K562 (cell line): Measurements from ENCODE around the gene LRCH1. TPM values are rescaled to one million over a fixed set of nuclear protein-coding genes. Genes with fewer than 3 reads are reported as not detected.

Experiments
- ATAC-seq: fragments of 200-7000 bp; cut with Tn5 transposase; 3 replicates; pipeline ENCODE4 v1.9.1; 2020; ENCODE audit warnings: moderate library complexity
- BruUV-seq: library from RNA; stranded (reverse); fragments of 400-500 nt; replicated peaks from 2 replicates; lab custom pipeline; 2021; lab: Mats Ljungman, UMichigan
- CTCF ChIA-PET: fragments of 300-600 bp; formaldehyde crosslinking; extraction: SDS; loops from one replicate; lab custom pipeline; 2021; ENCODE audit warnings: low intra/inter-chr PET ratio; lab: Yijun Ruan, JAX
- POLR2A ChIA-PET: fragments of 300-600, 350-650 bp; sonication (Branson Sonifier 250); formaldehyde crosslinking; extraction: SDS; loops from one replicate; lab custom pipeline; 2021; ENCODE audit warnings: antibody characterized with exemption, inconsistent platforms; lab: Yijun Ruan, JAX
- DNase-seq, 4 experiments: peaks; one replicate each; pipeline versions ENCODE4 v3.0.0 to v3.0.0-alpha.2; 2011 to 2018; ENCODE audit warnings: low spot score in 3 of 4, mixed read lengths in 3 of 4; ENCODE audit errors: extremely low read depth in 1 of 4
- FAIRE-seq: peaks from 2 replicates; lab custom pipeline; 2011; peaks lifted over from hg19 to GRCh38; lab: Jason Lieb, UNC
- H2AFZ ChIP-seq: 2 replicates; pipeline ENCODE4 v1.6.0; 2011; ENCODE audit warnings: low read depth, low read length, control low read depth, inconsistent platforms
- H3K27ac ChIP-seq: fragments of 200-600 bp; 3 replicates; pipeline ENCODE4 v1.8.0; 2011; ENCODE audit warnings: low read depth, mild to moderate bottlenecking, control low read depth, inconsistent platforms, low read length, moderate library complexity, mixed read lengths; ENCODE audit errors: extremely low read depth
- H3K27me3 ChIP-seq, 2 experiments: fragments of 300-600 bp in 1 of 2; 2 replicates in 1 of 2; 3 replicates in 1 of 2; pipeline versions ENCODE4 v1.6.0 to v1.8.0; 2011; ENCODE audit warnings: inconsistent platforms in 2 of 2, low read length in 2 of 2, mild to moderate bottlenecking in 1 of 2, mixed read lengths in 1 of 2, moderate library complexity in 1 of 2; ENCODE audit not compliant: control insufficient read depth in 2 of 2, insufficient read depth in 2 of 2
- H3K36me3 ChIP-seq: fragments of 300-600 bp; 3 replicates; pipeline ENCODE4 v1.8.0; 2011; ENCODE audit warnings: mild to moderate bottlenecking, low read length, inconsistent platforms; ENCODE audit not compliant: control insufficient read depth, insufficient read depth
- H3K4me1 ChIP-seq, 2 experiments: fragments of 200-600 bp in 1 of 2; replicated peaks in 1 of 2; 2 replicates in 1 of 2; 3 replicates in 1 of 2; pipeline versions ENCODE4 v1.5.1 to v1.8.0; 2011; ENCODE audit warnings: inconsistent platforms in 2 of 2, low read length in 2 of 2, mild to moderate bottlenecking in 1 of 2, mixed read lengths in 1 of 2, moderate library complexity in 1 of 2; ENCODE audit not compliant: control insufficient read depth in 2 of 2, insufficient read depth in 2 of 2
- H3K4me2 ChIP-seq: 2 replicates; pipeline ENCODE4 v1.6.1; 2011; ENCODE audit warnings: low read length, control low read depth, inconsistent platforms, mixed read lengths; ENCODE audit not compliant: insufficient read depth
- H3K4me3 ChIP-seq: fragments of 200-600 bp; sonication (generic), shearing (Covaris generic); 2 replicates; pipeline ENCODE4 v1.5.1; 2016; ENCODE audit warnings: control low read depth, inconsistent platforms
- H3K79me2 ChIP-seq: fragments of 200-600 bp; 3 replicates; pipeline ENCODE4 v1.8.0; 2011; ENCODE audit warnings: low read length, inconsistent platforms; ENCODE audit not compliant: control insufficient read depth, insufficient read depth
- H3K9ac ChIP-seq, 2 experiments: 2 replicates each; pipeline versions ENCODE4 v1.6.0 to v1.6.1; 2011; ENCODE audit warnings: low read depth in 2 of 2, low read length in 2 of 2, control low read depth in 1 of 2, inconsistent platforms in 1 of 2, mild to moderate bottlenecking in 1 of 2, mixed read lengths in 1 of 2; ENCODE audit not compliant: insufficient read depth in 1 of 2
- H3K9me1 ChIP-seq: one replicate; pipeline ENCODE4 v1.6.0; 2011; ENCODE audit warnings: inconsistent platforms, mild to moderate bottlenecking, low read length, moderate library complexity; ENCODE audit not compliant: control insufficient read depth, insufficient read depth
- H3K9me3 ChIP-seq: replicated peaks from 2 replicates; pipeline ENCODE4 v1.5.1; 2011; ENCODE audit warnings: low read depth, low read length, inconsistent platforms; ENCODE audit not compliant: control insufficient read depth, insufficient read depth
- H4K20me1 ChIP-seq: replicated peaks from 2 replicates; pipeline ENCODE4 v1.6.1; 2011; ENCODE audit warnings: low read length, inconsistent platforms, mixed read lengths; ENCODE audit not compliant: control insufficient read depth, insufficient read depth
- DDX20 ChIP-seq: fragments of 450-650 bp; IDR thresholded peaks from 2 replicates; pipeline ENCODE4 v1.6.1; 2016; ENCODE audit warnings: missing genetic modification characterization, low read depth, mild to moderate bottlenecking, missing compliant biosample characterization, moderate library complexity
- DIDO1 ChIP-seq: fragments of 450-650 bp; IDR thresholded peaks from 2 replicates; pipeline ENCODE4 v1.6.1; 2016; ENCODE audit warnings: low read depth, missing biosample characterization, missing genetic modification characterization
- L3MBTL2 ChIP-seq: fragments of 450-650 bp; IDR thresholded peaks from 2 replicates; pipeline ENCODE4 v1.6.1; 2016; ENCODE audit warnings: mild to moderate bottlenecking, moderate library complexity
- LARP7 ChIP-seq: fragments of 450-650 bp; IDR thresholded peaks from 2 replicates; pipeline ENCODE4 v1.6.1; 2016
- MED1 ChIP-seq: sonication (generic); formaldehyde crosslinking; IDR thresholded peaks from 2 replicates; pipeline ENCODE4 v1.8.1; 2023; ENCODE audit warnings: missing genetic modification reagents, borderline replicate concordance
- OTX1 ChIP-seq: fragments of 450-650 bp; formaldehyde crosslinking; IDR thresholded peaks from 2 replicates; pipeline ENCODE4 v1.4.0; 2022; ENCODE audit warnings: mild to moderate bottlenecking
- RBM15 ChIP-seq: fragments of 200-400 bp; formaldehyde crosslinking; IDR thresholded peaks from 2 replicates; pipeline ENCODE4 v1.6.1; 2018; ENCODE audit warnings: mild to moderate bottlenecking, low read length, moderate library complexity; ENCODE audit not compliant: insufficient read depth
- TAF7 ChIP-seq: fragments of 450-650 bp; IDR thresholded peaks from 2 replicates; pipeline ENCODE4 v1.6.1; 2016; ENCODE audit warnings: missing genetic modification characterization, missing compliant biosample characterization
- ZBTB34 ChIP-seq: fragments of 250-450 bp; sonication (Bioruptor Pico); IDR thresholded peaks from 2 replicates; pipeline ENCODE4 v1.8.0; 2021; ENCODE audit warnings: mild to moderate bottlenecking, moderate library complexity
- ZNF347 ChIP-seq: fragments of 450-650 bp; formaldehyde crosslinking; IDR thresholded peaks from 2 replicates; pipeline ENCODE4 v1.4.0; 2020; ENCODE audit warnings: low read depth, mild to moderate bottlenecking, moderate library complexity
- WGBS: fragments of 100-300 bp; shearing (Covaris generic); methylation state at CpG from one replicate; pipeline ENCODE4 v1.1.6; 2016; ENCODE audit warnings: low coverage, mixed read lengths; ENCODE audit not compliant: insufficient coverage; ENCODE audit errors: missing lambda C conversion rate; 5-methylcytosine and 5-hydroxymethylcytosine counted together
- in situ Hi-C: fragments of 300-500 bp; cut with MboI; formaldehyde crosslinking; loops from 4 replicates; pipeline ENCODE4 v1.15.0; 2018; ENCODE audit warnings: inconsistent platforms, mixed read lengths
- intact Hi-C: fragments of 100-400 bp; cut with micrococcal nuclease; formaldehyde crosslinking; loops from 2 replicates; pipeline ENCODE4 v1.14.2; 2022
- polyA plus RNA-seq, 8 experiments: library from polyadenylated mRNA; depleted of rRNA in 4 of 8; stranded (reverse) in 5 of 8; unstranded in 3 of 8; fragments of >200 nt; fragmentation: Nextera tagmentation in 2 of 8; fragmentation: Illumina TruSeq in 1 of 8; extraction: Ambion mirVana in 2 of 8; extraction: Trizol in 1 of 8; gene quantifications; 2 replicates each; pipeline versions ENCODE4 v1.2.1 to v1.2.3, GENCODE V29; 2011 to 2014; ENCODE audit warnings: inconsistent platforms in 1 of 8, missing spikeins in 1 of 8
- total RNA-seq, 7 experiments: library from RNA; depleted of rRNA in 6 of 7; stranded (reverse); fragments of >200 nt in 6 of 7; fragmentation: Illumina TruSeq in 2 of 7; extraction: Trizol in 2 of 7; gene quantifications; 2 replicates each; pipeline versions ENCODE4 v1.2.1 to v1.2.3, GENCODE V29; 2011 to 2021; ENCODE audit warnings: low replicate concordance in 1 of 7
- TF ChIP-seq, protein P1 (sequence below): fragments of 250-450 bp; sonication (Bioruptor Pico); IDR thresholded peaks from 2 replicates; pipeline ENCODE4 v1.8.0; 2022; ENCODE audit warnings: moderate library complexity, mild to moderate bottlenecking, inconsistent platforms
- TF ChIP-seq, protein P2 (sequence below): sonication (generic); formaldehyde crosslinking; IDR thresholded peaks from 2 replicates; pipeline ENCODE4 v1.8.1; 2022; ENCODE audit warnings: missing genetic modification reagents
- TF ChIP-seq, protein P3 (sequence below): fragments of 250-450 bp; sonication (Bioruptor Pico); IDR thresholded peaks from 2 replicates; pipeline ENCODE4 v1.8.0; 2021; ENCODE audit warnings: moderate library complexity, mild to moderate bottlenecking, inconsistent platforms
- TF ChIP-seq, protein P4 (sequence below): fragments of 250-450 bp; sonication (Bioruptor Pico); IDR thresholded peaks from 2 replicates; pipeline ENCODE4 v1.5.0; 2021; ENCODE audit warnings: mild to moderate bottlenecking, moderate library complexity

LRCH1 gene
- total and polyA plus RNA-seq, 9 of the 15 experiments (the other 6 are each of a cell fraction or from before 2014, with no cell fraction given), result 1.1 to 6.8 (median 3.7) TPM

- in situ Hi-C loops (no loop called here), intact Hi-C loops (no loop called here)
- whole genome bisulfite sequencing, result 79% methylated on average over 2 of the region's 2 CpGs
- no peak for DNase-seq
- no peaks in the 10 kb centered on the region for H3K4me1 ChIP-seq
- no peak overlapping the region for H3K27ac ChIP-seq
- H3K9ac ChIP-seq, result no peak overlapping the region
- ChIA-PET POLR2A (interaction anchor here (1.0 kb wide), 1 partner anchor 21 kb away, joined by 3 read pairs; no protein-coding TSS in a partner anchor), CTCF (no interaction called here)
- no peaks in the 10 kb centered on the region for H3K27me3 ChIP-seq
- no peak overlapping the region for H2AFZ ChIP-seq
- H4K20me1 ChIP-seq, result no peaks in the 10 kb centered on the region
- no peak overlapping the region for H3K4me3 ChIP-seq
- no peak overlapping the region for H3K4me2 ChIP-seq
- no peak for ATAC-seq
- no peaks in the 10 kb centered on the region for H3K9me3 ChIP-seq
- peaks cover 15% of the 10 kb centered on the region; the same call in 2 of the 3 replicates for H3K36me3 ChIP-seq
- no peaks in the 10 kb centered on the region for H3K9me1 ChIP-seq
- no TSS peak for BruUV-seq
- no peaks in the 10 kb centered on the region for H3K79me2 ChIP-seq
- no peak for FAIRE-seq
- TF ChIP-seq, protein P1, sequence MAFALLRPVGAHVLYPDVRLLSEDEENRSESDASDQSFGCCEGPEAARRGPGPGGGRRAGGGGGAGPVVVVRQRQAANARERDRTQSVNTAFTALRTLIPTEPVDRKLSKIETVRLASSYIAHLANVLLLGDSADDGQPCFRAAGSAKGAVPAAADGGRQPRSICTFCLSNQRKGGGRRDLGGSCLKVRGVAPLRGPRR (CRISPR knock-in tag), result no peak
- no peak for TF ChIP-seq MED1 (CRISPR knock-in tag)
- TF ChIP-seq, protein P2, sequence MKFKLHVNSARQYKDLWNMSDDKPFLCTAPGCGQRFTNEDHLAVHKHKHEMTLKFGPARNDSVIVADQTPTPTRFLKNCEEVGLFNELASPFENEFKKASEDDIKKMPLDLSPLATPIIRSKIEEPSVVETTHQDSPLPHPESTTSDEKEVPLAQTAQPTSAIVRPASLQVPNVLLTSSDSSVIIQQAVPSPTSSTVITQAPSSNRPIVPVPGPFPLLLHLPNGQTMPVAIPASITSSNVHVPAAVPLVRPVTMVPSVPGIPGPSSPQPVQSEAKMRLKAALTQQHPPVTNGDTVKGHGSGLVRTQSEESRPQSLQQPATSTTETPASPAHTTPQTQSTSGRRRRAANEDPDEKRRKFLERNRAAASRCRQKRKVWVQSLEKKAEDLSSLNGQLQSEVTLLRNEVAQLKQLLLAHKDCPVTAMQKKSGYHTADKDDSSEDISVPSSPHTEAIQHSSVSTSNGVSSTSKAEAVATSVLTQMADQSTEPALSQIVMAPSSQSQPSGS (CRISPR knock-in tag), result no peak
- TF ChIP-seq ZNF347 (CRISPR knock-in tag), result no peak
- TF ChIP-seq RBM15, result no peak
- TF ChIP-seq, protein P3, sequence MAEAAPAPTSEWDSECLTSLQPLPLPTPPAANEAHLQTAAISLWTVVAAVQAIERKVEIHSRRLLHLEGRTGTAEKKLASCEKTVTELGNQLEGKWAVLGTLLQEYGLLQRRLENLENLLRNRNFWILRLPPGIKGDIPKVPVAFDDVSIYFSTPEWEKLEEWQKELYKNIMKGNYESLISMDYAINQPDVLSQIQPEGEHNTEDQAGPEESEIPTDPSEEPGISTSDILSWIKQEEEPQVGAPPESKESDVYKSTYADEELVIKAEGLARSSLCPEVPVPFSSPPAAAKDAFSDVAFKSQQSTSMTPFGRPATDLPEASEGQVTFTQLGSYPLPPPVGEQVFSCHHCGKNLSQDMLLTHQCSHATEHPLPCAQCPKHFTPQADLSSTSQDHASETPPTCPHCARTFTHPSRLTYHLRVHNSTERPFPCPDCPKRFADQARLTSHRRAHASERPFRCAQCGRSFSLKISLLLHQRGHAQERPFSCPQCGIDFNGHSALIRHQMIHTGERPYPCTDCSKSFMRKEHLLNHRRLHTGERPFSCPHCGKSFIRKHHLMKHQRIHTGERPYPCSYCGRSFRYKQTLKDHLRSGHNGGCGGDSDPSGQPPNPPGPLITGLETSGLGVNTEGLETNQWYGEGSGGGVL, result no peak
- TF ChIP-seq DIDO1, result no peak
- no peak for TF ChIP-seq DDX20 (tag)
- no peak for TF ChIP-seq OTX1 (CRISPR knock-in tag)
- TF ChIP-seq L3MBTL2, result no peak
- TF ChIP-seq LARP7, result no peak
- no peak for TF ChIP-seq ZBTB34 (CRISPR knock-in tag)
- no peak for TF ChIP-seq TAF7 (tag)
- TF ChIP-seq, protein P4, sequence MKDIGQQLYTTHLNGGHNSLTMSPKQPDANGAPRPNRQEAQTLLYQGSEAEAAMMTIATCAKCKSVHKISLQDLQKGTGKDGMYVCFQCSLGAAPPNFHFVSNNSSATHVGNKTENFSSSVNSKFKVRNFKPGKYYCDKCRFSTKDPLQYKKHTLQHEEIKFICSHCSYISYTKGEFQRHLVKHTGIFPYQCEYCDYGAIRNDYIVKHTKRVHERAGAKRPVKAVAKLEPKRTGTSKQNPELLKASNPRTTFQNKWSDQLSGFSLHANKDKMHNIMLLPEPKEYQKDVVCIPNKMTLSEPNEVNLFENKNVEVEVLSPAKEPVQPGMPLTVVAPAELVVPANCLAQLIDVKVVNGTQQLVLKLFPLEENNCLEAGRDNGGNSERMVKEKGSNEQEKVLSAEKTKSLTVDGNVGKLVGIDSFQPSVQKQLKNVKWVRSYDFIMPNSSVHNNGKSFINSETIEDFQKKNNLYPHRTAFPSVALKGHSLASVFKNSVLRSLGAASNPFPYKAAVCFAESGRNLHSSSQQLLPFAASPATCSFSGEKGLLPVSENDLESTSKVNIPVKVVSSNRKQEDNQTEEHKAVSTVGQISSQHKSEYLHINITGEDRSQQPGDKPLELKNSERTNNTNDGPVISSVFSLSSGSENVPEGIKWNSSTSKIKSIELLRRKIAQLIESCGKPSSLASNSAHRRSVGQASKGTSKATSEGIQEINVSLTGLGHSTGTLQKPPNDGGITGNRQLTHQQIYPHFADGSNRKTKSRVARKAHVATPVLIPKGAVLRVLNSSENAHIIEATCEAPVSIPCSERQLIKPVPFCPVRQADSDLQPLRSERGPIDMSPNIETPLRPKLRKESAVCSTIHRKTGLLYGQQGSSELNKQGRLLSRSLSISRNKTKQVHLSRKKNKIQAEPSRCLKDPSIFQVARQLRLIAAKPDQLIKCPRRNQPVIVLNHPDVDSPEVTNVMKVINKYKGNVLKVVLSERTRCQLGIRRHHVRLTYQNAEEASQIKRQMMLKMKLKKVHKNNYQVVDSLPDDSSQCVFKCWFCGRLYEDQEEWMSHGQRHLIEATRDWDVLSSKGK (CRISPR knock-in tag), result no peak
These were observed 197.0 kb downstream of the LRCH1 start for GRCh38 chr13:46749951-46750350.
